GM10266 (cell line): ENCODE results near the gene PLAU.
"Not testable (repeated sequence)": the region's sequence is repeated elsewhere in the genome, so short reads cannot be mapped to it uniquely, and the experiment has no call there.

Experiments used
- DNase-seq: peaks from one replicate; pipeline ENCODE4 v3.0.0; 2012; ENCODE audit errors: extremely low spot score
- TF ChIP-seq, protein P1 (sequence below): IDR thresholded peaks from 2 replicates; pipeline ENCODE4 v1.5.1; 2012; ENCODE audit warnings: mild to moderate bottlenecking, low read depth; ENCODE audit not compliant: control insufficient read depth, insufficient read depth; ENCODE audit errors: missing control alignments

The PLAU gene

DNA sequence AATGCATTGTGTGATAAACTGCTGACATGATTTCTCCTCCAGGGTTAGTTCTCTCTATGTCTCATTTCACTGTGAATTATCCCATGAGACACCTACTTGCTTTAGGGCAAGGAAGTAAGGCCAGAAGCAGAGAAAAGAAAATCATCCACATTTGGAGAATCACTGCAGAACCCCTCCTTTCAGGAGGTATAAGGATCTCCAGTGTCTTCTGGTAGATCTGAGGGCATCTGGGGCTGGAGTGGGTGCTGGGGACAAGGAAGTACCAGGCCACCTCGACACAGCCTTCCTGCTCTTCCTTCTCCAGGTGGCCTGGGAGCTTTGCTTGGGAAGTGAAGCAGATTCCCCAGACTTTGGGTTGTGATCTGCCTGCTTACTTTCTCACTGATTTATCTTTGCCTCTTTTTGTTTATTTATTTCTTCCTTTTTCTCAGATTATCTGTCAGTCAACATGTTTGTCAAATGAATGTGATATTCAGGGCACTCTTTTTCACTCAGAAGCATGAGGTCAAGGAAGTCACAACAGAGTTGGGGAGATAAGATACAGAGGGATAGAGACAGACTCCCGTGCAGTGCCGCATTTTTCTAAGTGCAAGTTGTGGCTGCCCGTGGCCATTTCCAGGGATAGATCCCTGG, 24.2 kb upstream of the PLAU start:
- TF ChIP-seq, protein P1, sequence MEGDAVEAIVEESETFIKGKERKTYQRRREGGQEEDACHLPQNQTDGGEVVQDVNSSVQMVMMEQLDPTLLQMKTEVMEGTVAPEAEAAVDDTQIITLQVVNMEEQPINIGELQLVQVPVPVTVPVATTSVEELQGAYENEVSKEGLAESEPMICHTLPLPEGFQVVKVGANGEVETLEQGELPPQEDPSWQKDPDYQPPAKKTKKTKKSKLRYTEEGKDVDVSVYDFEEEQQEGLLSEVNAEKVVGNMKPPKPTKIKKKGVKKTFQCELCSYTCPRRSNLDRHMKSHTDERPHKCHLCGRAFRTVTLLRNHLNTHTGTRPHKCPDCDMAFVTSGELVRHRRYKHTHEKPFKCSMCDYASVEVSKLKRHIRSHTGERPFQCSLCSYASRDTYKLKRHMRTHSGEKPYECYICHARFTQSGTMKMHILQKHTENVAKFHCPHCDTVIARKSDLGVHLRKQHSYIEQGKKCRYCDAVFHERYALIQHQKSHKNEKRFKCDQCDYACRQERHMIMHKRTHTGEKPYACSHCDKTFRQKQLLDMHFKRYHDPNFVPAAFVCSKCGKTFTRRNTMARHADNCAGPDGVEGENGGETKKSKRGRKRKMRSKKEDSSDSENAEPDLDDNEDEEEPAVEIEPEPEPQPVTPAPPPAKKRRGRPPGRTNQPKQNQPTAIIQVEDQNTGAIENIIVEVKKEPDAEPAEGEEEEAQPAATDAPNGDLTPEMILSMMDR = no peak
- DNase-seq = no peak

DNA sequence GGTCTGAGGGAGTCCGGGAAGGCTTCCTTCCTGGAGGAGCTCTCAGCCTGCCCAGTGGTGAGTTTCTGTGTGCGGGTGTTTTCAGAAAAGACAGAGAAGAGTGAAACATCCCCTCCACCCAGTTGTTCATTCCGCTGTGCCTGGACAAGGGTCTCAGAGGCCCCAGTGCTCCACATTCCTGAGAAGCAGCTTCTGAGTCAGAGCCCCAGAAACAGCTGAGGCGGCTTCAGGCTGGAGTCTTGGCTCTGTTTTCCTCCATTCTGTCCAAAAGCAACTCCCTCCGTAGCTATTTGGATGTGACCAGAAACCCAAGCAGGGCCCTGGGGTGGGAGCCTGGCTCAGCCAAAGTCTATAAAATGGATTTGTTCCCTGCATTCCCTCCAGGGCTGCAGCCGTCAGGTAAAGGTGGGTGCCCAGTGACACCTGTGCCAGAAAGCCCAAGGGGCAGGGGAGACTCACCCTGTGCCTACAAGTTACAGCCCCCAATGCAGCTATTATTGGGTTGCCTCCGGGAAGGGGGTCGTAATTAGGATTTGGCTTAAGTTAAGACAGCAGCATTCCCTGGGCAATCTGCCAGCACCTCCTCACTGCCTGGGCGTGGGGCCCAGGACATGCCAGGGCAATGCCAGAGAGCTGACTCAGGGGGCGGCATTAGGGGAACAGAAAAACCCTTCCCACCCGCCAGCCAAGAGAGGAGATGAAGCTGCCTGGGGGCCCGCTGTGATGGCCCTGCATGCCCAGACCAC, 23.5 kb upstream of the PLAU start:
- TF ChIP-seq, protein P1 = no peak
- DNase-seq = no peak

DNA sequence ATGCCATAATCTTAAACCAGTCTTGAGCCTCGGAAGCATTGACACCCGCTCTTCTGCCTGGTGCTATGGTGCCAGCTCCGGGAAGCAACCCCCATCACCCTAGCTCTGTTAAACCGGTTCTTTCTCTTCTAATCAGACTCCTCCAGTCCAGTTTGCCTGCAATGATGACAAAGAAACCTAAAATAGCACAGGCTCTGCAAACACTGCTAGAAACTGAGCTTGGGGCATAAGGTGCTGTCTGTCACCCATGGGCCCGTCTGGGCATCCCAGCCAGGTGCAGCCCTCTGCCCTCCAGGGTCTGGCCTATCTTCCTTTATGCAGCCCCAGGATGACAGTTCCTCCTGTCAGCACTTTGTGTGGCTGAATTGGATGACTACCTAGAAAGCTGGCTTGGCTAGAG, 22.4 kb upstream of the PLAU start:
- TF ChIP-seq, protein P1 = no peak
- no peak for DNase-seq

DNA sequence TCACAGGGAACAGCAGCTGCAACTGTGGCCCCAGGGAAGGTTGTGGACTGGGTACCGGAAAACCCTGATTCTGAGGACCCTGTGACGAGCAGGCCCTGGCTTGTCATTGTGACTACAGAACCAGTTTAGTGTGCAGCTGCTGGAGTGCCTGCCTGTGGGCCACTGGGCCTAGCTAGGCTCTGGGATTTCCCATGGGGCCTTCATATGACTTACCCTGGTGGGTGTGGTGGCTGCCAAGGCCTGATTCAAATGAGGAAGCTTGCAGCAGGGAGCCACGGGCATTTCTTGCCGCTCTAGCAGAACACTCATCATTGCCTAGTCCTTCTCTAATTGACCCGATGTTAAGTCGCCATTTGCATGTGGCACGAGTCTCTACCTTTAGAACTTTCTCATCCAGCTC, 21.9 kb upstream of the PLAU start:
- DNase-seq = no peak
- TF ChIP-seq, protein P1 = no peak

DNA sequence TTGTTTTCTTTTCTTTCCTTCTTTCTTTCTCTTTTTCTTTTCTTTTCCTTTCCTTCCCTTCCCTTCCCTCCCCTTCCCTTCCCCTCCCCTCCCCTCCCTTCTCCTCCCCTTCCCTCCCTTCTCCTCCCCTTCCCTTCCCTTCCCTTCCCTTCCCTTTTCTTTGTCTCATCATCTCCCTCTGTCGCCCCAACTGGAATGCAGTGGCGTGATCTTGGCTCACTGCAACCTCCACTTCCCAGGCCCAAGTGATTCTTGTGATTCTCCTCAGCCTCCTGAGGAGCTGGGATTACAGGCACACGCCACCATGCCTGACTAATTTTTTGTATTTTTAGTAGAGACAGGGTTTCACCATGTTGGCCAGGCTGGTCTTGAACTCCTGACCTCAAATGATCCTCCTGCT, 21.5 kb upstream of the PLAU start:
- DNase-seq = not testable (repeated sequence)

DNA sequence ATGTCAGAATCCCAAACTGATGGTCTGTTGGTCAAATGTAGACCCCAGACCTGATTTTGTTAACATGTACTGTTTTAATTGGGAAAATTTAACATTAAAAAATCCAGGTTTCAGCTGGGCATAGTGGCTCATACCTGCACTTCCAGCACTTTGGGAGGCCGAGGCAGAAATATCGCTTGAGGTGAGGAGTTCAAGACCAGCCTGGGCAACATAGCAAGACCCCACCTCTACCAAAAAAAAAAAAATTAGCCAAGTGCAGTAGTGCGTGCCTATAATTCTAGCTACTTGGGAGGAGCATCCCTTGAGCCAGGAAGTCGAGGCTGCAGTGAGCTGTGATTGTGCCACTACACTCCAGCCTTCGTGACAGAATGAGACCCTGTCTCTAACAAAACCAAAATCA, 20.7 kb upstream of the PLAU start:
- TF ChIP-seq, protein P1 = no peak
- DNase-seq = no peak

DNA sequence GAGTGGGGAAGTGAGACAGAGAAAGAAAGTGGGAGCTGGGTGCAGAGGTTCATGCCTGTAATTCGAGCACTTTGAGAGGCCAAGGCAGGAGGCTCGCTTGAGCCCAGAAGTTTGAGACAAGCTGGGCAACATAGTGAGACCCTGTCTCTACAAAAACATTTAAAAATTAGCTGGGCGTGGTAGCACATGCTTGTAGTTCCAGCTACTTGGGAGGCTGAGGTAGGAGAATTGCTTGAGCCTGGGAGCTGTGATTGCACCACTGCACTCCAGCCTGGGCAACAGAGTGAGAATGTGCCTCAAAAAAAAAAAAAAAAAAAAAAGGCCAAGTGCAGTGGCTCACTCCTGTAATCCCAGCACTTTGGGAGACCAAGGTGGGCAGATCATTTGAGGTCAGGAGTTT, 20.1 kb upstream of the PLAU start:
- not testable (repeated sequence) for DNase-seq

DNA sequence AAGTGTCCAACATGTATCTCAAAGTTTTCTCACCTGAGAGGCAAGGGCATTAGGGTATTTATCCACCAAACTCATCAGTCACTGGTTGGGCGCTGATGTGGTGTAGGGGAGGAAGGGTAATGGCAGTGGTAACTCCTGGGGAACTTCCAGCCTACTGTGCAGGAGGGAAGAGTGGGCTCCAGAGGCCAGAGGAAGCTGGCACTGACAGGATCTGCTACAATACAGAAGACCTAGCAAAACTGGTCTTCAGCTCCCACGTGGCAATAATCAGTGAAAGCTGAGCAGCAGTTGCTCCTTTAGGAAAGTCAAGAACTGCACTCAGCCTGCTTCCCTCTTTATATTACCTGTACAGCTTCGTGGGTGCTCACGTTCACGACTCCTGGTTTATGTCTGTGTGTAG, 19.4 kb upstream of the PLAU start:
- DNase-seq = no peak
- TF ChIP-seq, protein P1 = no peak
